ENCODE measurements around the gene PDE6D. TPM values are rescaled to one million over a fixed set of nuclear protein-coding genes. Genes with fewer than 3 reads are reported as not detected.

PDE6D gene
- total and polyA plus RNA-seq, 2 donors (not counting 1 experiment from before 2014, with no cell fraction given): 31.9 to 36.5 TPM

- no peak for DNase-seq
- H3K4me3 Mint-ChIP-seq: no peak overlapping the region
- WGBS (ENCODE audit: insufficient coverage): 100% methylated on average over 1 of the region's 2 CpGs
- no peak overlapping the region for H3K27ac Mint-ChIP-seq
- Histone ChIP-seq H3K36me3 (replicated peaks in 1 of 2; ENCODE audit: control extremely low read depth in 1 of 2, control insufficient read depth in 1 of 2, extremely low read depth in 1 of 2, insufficient read depth in 2 of 2, low read length in 1 of 2) (peaks cover 7 to 78% of the 10 kb centered on the region in 2 experiments), H3K27me3 (replicated peaks in 1 of 4; ENCODE audit: control extremely low read depth in 1 of 4, control insufficient read depth in 3 of 4, insufficient read depth in 4 of 4, low read length in 3 of 4) (no peaks in the 10 kb centered on the region), H3K4me2 (replicated peaks; ENCODE audit: low read depth, low read length, poor library complexity, severe bottlenecking) (no peak overlapping the region), H3K4me1 (ENCODE audit: control insufficient read depth in 2 of 2, insufficient read depth in 2 of 2, low read length in 2 of 2) (no peaks in the 10 kb centered on the region), H2AFZ (ENCODE audit: insufficient read depth, low read depth, low read length, poor library complexity, severe bottlenecking) (no peak overlapping the region), H3K79me2 (ENCODE audit: control insufficient read depth, insufficient read depth, low read length) (peaks cover 11% of the 10 kb centered on the region), H3K27ac (ENCODE audit: low read length in 2 of 2) (no peak overlapping the region), H4K20me1 (ENCODE audit: control insufficient read depth, insufficient read depth, low read length, poor library complexity, severe bottlenecking) (peaks cover 9% of the 10 kb centered on the region), H3K9ac (ENCODE audit: low read length) (no peak overlapping the region), H3K9me3 (ENCODE audit: control extremely low read depth in 1 of 3, control insufficient read depth in 2 of 3, insufficient read depth in 1 of 3, low read length in 2 of 3) (no peaks in the 10 kb centered on the region), H3K4me3 (ENCODE audit: control extremely low read depth in 1 of 5, extremely low read depth in 1 of 5, insufficient read depth in 1 of 5, low read depth in 2 of 5, low read length in 4 of 5) (no peak overlapping the region)
- no peaks in the 10 kb centered on the region for H3K4me1 Mint-ChIP-seq
- ATAC-seq (ENCODE audit: low read depth): no peak
- POLR2A ChIA-PET: interaction anchor here (0.6 kb wide), 1 partner anchor 185 kb away, joined by 3 read pairs; no protein-coding TSS in a partner anchor
- no peaks in the 10 kb centered on the region for H3K27me3 Mint-ChIP-seq
- intact Hi-C loops (cut with micrococcal nuclease): no loop called here
- CTCF ChIA-PET: interaction anchor here (0.8 kb wide), 1 partner anchor 122 kb away, joined by 3 read pairs; no protein-coding TSS in a partner anchor
- TF ChIP-seq CTCF (IDR thresholded peaks at IDR 0.05): no peak
- TF ChIP-seq EZH2 (IDR thresholded peaks at IDR 0.05; ENCODE audit: borderline replicate concordance, insufficient read depth, low read depth, low read length, poor library complexity, severe bottlenecking): no peak
- no peaks in the 10 kb centered on the region for H3K9me3 Mint-ChIP-seq (ENCODE audit: insufficient read depth)
Measured at GRCh38 chr2:231807020-231807419, 25.9 kb upstream of the PDE6D start.

DNA sequence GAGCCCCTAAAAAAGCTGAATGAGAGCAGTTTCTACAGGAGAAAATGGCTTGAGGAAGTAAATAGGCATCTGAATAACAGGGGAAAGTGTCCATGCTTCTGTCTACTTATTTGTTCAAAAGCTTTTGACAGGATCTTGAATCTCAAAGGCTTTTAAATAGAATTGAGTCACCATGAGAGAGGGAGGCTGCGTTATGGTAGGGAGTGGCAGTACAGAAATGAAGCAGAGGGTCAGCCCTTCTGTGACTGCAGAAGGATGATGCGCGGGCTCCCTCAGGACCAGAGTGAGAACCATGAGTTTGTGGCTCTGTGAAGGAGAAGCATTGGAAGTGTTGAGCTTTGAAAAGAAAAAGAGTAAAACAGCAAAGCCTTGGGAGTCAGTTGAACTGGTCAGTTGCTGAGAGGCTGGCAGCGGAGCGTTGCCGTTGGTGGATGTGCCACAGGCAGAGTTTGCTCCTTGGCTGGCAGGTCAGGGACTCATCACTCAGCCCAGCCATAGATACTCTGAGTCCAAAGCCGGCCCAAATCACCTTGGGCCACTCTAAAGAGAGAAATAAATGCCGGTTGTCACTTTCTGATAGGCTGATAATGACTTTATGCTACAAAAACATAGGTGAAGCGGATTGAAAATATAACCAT lies 22.5 kb upstream of the PDE6D start:
- no peak overlapping the region for H3K27ac ChIP-seq (ENCODE audit: low read length in 2 of 2)
- CTCF ChIA-PET: interaction anchor here (0.6 to 1.0 kb wide), 2 partner anchors 14 to 103 kb away, joined by 3 to 4 read pairs; no protein-coding TSS in a partner anchor
- H3K9me3 Mint-ChIP-seq (ENCODE audit: insufficient read depth): no peaks in the 10 kb centered on the region
- H3K9ac ChIP-seq (ENCODE audit: low read length): no peak overlapping the region
- H3K4me3 ChIP-seq (ENCODE audit: control extremely low read depth in 1 of 5, extremely low read depth in 1 of 5, insufficient read depth in 1 of 5, low read depth in 2 of 5, low read length in 4 of 5): no peak overlapping the region
- H3K27ac Mint-ChIP-seq: no peak overlapping the region
- no peak overlapping the region for H3K4me3 Mint-ChIP-seq
- DNase-seq (no peak), ATAC-seq (ENCODE audit: low read depth) (no peak)
- WGBS (ENCODE audit: insufficient coverage): 92% methylated on average over 6 of the region's 9 CpGs
- peaks cover 4 to 89% of the 10 kb centered on the region in 2 experiments for H3K36me3 ChIP-seq (replicated peaks in 1 of 2; ENCODE audit: control extremely low read depth in 1 of 2, control insufficient read depth in 1 of 2, extremely low read depth in 1 of 2, insufficient read depth in 2 of 2, low read length in 1 of 2)
- H2AFZ ChIP-seq (ENCODE audit: insufficient read depth, low read depth, low read length, poor library complexity, severe bottlenecking): no peak overlapping the region
- no peak overlapping the region for H3K4me2 ChIP-seq (replicated peaks; ENCODE audit: low read depth, low read length, poor library complexity, severe bottlenecking)
- H3K79me2 ChIP-seq (ENCODE audit: control insufficient read depth, insufficient read depth, low read length): peaks cover 36% of the 10 kb centered on the region
- H3K4me1 Mint-ChIP-seq: no peaks in the 10 kb centered on the region
- no peaks in the 10 kb centered on the region for H3K27me3 ChIP-seq (replicated peaks in 1 of 4; ENCODE audit: control extremely low read depth in 1 of 4, control insufficient read depth in 3 of 4, insufficient read depth in 4 of 4, low read length in 3 of 4)
- no peaks in the 10 kb centered on the region for H3K4me1 ChIP-seq (ENCODE audit: control insufficient read depth in 2 of 2, insufficient read depth in 2 of 2, low read length in 2 of 2)
- H3K9me3 ChIP-seq (ENCODE audit: control extremely low read depth in 1 of 3, control insufficient read depth in 2 of 3, insufficient read depth in 1 of 3, low read length in 2 of 3): no peaks in the 10 kb centered on the region
- intact Hi-C loops (cut with micrococcal nuclease): no loop called here
- TF ChIP-seq CTCF (IDR thresholded peaks at IDR 0.05) (no peak), EZH2 (IDR thresholded peaks at IDR 0.05; ENCODE audit: borderline replicate concordance, insufficient read depth, low read depth, low read length, poor library complexity, severe bottlenecking) (no peak)
- H4K20me1 ChIP-seq (ENCODE audit: control insufficient read depth, insufficient read depth, low read length, poor library complexity, severe bottlenecking): peaks cover 16% of the 10 kb centered on the region
- H3K27me3 Mint-ChIP-seq: no peaks in the 10 kb centered on the region
- POLR2A ChIA-PET: no interaction called here
